NCI-H1417 treated with DMSO at 0.1 percent for 48 hours (cell line): ENCODE measurements around the gene SETX.

Source experiments
- DNase-seq: peaks from one replicate; lab custom pipeline; 2025; lab: John Stamatoyannopoulos, UW

Gene SETX

DNA sequence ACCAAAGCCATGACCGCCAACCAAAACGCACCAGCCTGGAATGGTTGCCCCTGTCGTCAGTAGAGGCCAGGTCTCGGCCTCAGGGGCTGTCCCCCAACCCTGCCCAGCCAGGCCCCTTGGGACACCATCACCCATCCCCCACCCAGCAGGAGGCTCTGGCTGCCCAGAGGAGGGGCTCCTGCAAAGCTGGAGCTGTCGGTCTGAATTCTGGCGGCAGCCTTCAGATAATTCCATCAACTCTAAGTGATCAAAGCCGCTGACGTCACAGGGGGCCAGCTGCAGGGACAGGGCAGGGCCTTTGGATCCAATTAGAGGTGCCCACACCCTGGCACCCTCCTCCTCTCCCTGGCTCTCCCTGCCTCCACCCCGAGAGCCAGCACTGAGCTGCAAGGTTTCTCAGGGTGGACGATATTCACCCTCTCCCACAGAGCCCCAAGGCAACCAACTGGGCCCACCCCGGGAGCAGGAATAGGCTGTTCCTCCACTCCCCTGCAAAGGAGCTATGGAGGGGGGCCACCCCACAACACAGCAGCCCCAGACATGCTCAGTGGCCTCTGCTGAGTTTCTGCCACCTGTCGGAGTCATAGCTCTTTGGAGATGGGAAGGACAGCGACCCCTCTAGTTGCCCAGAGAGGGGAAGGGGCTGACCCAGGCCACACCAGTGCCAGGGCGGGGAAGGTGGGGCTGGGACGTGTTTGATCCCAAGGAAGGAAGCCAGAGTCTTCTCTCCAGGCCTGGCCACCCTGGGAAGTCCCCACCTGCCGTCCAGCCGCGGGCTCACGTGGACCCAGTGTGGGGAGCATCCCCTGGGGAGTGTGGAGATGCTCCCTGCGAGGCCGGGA is 114.6 kb downstream of the SETX start:
- DNase-seq: no peak

DNA sequence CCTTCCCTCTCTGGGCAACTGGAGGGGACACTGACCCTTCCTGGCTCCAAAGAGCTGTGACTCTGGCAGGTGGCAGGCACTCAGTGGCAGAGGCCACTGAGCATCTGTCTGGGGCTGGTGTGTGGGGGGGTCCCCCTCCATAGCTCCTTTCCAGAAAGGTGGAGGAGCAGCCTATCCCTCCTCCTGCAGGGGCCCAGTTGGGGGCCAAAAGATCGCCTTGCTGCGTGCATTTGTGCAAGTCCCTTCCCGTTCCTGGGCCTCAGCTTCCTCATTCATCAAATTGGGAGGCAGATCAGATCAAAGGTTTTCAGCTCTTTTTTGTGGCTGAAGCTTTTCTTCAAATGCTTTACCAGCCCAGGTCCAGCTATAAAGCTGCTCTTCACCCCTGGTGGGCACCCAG is 115.3 kb downstream of the SETX start:
- no peak for DNase-seq

DNA sequence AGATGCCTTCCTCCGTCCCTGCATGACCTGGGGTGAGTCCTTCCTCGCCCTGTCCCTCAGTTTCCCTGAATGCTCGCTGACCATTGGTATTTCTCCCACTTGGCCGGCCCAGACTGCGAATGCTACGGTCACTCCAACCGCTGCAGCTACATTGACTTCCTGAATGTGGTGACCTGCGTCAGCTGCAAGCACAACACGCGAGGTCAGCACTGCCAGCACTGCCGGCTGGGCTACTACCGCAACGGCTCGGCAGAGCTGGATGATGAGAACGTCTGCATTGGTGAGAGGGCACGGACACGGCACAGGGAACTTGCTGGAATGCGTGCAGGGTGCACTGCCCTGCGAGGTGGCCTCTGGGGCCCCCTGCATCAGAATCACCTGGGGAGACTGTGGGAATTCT is 115.8 kb downstream of the SETX start:
- DNase-seq: no peak

DNA sequence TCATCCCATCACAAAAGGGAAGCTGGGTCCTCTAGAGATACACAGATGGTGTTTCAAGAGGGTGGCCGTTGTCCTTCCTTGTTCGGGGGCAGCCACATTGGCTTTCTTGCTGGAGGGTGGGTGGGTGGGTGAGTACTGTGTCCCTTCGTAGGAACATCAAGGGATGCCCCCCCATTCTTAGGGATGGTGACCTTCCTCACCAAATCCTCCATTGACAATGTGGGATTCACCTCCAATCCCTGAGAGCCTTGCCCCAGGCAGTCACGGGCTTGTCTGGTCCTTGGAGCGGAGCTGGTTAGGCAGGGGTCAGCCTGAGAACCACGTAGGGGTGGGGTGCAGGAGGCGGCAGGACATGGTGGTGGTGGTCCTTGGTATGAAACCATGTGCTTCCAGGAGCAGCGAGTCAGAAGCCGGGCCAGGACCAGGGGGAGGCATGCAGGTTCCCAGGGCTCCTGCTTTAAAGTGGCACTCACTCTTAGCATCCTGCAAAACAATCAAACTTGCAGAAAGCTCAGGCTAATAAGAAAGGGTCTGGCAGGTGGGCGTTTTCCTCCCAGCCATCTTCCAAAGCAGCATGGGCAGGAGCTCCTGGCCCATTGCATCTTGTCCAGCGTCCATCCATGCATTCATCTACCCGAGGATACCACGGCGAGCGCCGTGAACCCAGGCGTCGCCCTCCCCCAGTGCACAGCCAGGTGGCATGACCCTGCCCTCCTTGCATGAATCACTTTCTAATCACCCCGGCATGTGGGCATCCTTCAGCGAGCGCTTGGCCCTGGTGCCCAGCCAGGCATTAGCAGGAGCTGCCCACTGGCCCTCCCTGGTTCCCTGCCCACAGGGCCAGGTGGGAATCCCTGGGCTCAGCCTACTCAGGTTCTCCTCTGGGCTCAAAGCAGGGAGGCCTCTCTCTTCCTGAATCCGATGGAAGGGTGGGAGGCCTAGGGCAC is 116.5 kb downstream of the SETX start:
- no peak for DNase-seq

DNA sequence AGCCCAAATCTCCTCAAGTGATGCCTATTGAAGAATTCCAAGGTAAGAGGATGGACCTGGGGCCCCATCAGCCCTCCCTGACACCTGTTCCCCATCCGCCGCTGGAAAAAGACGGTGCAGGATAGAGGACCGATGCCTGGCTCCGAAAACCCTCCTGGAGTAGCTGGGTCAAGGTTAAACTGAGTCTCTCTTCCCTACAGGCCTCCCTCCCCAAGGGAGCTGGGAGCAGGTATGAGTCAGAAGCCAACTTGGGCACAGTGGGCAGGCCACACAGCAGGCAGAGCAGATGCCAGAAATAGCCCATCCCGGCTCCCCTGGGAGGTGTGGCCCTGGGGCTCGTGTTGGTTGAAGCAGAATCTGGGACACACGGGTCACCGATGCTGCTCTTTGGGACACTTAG is 117.3 kb downstream of the SETX start:
- DNase-seq: no peak

DNA sequence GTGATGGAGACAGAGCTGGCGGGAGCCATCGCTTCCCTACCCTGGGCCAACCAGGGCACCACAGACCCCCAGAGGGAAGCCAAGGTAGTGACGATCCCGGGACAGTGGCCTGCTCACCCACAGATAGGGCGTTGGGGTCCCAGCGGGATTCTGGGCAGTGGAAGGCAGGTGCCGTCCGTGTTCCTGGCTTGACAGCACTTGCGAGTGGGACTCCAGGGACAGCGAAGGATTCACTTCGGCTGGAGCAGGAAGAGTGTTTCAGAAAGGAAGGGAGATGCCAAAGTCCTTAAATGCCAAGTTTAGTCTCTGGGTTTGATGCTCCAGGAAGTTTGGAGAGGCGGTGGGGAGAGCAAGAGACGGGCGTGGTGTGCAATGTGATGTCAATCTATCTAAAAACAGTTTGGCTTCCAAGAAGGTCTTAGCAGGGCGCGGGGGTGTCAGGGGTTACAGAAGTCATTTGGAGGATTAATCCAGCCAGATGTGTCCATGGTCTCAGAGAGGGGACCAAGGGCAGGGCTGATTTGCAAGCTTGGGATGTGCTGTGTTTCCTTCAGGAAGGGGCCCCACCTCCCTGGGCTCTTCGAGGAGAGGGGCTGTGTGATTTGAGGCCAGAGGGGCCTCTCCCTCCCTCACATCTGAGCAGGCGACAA is 118.0 kb downstream of the SETX start:
- no peak for DNase-seq

DNA sequence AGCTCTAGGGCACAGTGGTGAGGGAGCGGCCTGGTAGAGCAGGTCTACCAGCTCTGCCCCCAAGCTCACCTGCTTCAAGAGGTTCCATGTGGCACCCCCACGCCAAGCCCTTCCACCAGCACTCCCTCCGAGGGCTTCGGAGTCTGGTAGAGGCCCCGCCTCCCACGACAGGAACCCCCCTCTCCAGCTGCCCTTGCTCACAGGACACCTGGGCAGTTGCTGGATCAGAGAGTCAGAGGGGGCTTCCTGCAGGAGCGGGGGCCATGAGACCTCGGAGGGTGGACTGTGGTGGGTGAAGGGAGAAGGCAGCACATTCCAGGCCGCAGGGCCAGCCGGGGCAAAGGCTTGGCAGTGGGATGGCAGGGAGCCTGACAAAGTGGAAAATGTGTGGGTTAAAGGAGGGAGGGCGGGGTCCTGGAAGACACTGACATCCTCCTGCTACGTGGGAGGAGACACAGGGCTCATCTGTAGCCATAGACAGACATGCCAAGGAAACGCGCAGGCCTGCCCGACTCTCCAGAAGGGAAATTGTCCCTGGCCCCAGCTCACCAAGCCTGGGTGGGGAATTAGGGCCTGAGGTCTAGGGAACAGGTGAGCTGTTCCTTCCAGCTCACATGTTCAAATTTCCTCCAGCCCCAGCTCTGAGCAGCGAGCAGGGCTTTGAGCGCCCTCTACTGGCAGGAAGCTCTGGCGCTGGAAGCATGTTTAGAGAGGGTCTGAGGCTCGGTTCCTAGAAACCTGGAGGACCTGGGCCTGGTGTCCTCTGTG is 118.7 kb downstream of the SETX start:
- no peak for DNase-seq

DNA sequence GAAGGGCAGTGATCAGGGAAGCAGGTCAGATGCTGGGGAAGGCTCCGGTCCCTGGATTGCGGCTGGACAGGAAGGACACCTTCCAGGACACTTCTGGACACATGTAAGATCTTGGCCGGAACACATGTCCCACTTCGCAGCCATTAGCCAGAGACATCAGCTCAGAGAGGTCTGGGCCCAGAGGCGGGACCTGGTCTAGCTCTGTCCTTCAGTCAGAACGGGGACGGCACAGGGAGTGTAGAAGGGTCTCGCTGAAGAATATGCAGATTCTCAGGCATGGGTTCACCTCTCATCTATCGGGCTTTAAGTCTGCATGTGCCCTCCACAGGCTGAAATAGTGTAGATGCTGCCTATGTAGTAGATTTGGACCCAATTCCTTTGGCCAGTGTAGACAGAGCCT is 119.7 kb downstream of the SETX start:
- DNase-seq: no peak

DNA sequence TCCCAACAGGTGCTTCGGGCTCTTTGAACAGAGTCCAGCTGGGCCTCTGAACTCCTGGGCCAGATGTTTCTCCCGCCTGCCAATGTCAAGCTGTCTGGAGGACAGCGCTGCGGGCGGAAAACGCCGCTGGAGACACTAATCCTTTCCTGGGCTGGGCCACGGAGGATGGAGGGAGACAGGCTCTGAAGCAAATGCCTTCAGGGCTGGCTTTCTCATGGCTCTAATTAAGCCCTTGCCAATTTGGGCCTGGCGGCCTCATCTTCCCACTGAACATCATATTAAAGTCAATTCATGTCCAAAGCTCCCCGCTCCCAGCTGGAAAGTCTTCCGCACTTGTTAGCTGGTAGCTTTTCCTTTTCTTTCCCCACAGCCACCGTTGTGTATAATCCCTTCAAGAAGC is 120.3 kb downstream of the SETX start:
- DNase-seq: no peak

DNA sequence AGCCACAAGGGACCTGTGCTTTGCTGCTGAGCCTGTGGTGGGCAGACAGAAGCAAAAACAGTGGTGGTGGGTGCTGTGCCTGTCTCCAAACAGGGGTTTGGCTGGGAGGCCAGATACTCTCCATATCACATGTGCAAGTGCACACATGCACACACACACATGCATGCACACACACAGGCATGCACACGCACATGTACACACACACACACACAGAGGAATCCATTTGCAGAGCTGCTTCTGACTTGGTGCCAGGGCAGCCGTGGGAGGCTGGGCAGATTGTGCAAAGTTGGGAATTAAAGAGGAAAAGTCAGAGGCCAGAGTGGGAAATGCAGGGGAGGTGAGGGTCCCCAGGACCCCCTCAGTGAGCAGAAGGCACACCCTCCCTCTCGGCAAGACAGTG is 121.6 kb downstream of the SETX start:
- DNase-seq: no peak

DNA sequence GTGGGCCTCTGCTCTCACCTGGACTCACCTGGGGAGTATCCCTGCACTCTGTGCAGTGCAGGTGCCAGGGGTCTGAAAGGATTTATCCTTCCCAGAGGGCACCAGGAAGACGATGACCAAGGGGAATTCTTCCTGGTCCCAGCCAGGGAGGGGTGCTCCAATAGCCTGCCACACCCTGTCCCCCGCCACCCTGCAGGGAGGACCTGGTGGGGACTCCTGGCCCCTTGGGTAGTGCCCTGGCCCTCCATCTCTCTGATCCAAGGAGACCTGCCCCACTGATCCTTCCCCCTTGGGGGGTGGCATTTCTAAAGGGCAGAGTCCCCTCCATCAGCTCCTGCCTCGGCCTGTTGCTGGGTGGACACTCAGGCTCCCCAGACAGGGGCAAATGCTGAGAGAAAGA is 122.3 kb downstream of the SETX start:
- DNase-seq: no peak

DNA sequence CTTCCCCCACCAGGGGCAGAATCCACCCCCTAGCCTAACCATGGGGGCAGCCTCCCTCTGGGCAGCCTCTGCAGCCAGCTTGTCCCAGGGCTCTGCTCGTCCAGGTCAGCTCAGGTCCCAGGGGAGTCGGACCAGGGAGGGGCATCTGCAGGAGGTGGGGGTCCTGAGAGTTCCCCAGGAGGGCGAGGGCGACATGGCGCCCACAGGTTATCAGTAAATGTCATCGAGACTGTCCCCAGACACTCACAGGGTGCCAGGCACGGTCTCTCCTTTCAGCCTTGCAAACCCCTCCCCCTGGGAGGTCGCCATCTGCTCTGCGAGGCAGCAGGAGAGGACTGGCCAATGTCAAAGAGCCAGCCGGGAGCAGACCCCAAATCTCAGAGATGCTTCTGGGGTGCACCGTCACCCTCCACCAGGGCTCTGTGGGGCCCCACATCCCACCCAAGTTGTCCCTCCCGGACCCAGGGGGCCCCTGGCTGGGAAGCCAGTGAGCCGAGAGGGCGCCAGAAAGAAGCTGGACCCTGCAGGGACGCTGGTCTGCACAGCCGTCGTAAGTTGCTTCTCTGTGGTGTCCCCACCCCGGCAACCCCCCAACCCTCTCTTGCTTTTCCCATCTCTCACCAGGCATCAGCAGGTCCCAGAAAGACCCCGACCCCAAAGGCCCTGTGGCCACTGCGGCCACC is 123.6 kb downstream of the SETX start:
- DNase-seq: no peak

DNA sequence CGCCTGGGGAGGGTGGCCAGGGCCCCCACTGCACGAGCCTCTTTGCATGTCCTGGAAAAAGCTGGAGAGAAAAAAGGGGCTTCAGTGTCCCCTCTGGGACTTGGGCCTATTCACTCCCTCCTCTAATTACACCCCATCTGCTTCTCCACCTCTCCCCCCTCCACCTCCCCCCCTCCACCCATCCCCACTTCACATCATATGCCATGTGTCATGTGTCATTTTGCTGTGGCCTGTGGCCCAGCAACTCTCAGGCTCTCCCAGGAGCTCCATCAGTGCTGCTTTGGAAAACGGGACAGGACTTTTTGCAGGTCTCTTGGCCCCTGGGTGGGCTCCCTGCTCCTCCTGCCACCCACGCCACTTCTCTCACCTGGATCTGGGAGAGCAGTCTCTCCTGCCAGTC is 124.2 kb downstream of the SETX start:
- no peak for DNase-seq

DNA sequence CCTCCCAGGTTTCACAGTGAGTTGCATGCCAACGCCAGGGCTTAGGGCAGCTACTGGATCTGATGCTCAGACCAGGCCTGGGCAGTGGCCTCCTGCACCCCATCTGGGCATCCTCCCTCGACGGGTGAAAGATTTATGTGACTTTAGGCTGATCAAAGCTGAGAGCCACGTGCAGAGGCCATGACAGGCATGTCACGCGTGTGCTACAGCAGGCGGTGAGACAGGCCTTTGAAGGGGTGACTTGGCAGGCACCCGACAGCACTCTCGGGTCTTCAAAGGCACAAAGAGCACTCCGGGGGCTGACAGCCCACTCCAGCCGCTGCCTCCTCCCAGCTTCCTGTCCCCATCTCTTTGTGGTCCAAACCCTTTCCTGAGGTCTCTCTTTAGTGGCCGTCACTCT is 126.7 kb downstream of the SETX start:
- no peak for DNase-seq

DNA sequence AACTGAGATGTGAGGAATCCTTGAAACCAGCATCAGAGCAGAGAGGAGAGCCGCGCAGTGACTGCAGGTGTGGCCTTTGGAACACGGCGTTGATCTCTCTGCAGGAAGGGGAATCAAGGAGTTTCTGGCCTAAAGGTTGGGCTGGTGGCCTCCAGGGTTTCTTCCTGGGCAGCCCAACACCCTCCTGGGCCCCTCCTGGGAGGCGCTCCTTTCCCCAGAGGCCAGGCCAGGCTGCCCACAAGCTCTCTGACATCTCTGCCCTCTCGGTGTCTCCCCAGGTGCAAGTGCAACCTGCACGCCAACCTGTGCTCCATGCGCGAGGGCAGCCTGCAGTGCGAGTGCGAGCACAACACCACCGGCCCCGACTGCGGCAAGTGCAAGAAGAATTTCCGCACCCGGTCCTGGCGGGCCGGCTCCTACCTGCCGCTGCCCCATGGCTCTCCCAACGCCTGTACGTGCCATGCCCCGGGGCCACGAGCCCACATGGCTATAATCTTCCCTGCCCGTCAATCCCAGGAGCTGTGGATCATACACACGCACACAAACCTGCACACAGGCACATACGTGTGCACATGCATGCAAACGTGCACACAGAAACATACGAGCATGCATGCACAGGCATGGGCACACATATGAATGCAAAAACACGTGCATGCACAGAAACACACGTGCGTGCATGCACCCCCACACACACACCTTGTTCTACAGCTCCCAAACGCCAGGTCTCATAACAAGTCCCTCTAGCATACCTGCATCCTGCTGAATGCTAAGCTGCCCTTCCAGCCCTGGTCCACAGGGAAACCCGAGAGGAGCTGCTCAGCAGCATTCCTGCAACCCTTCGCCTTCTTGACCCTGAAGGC is 128.0 kb downstream of the SETX start:
- DNase-seq: no peak

DNA sequence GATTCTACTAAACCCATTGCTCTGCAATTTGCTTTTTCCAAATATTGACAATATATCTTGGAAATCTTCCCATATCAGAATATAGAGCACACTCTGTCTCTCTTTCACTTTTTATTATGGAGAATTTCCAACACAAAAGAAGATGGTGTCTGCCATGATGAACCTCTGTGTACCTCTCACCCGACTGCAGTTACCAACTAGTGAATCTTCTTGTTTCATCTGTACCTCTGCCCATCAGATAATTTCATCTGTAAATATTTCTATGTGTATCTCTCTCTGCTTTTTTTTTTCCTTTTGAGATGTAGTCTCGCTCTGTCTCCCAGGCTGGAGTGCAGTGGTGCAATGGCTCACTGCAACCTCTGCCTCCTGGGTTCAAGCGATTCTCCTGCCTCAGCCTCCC is 130.1 kb downstream of the SETX start:
- DNase-seq: no peak

DNA sequence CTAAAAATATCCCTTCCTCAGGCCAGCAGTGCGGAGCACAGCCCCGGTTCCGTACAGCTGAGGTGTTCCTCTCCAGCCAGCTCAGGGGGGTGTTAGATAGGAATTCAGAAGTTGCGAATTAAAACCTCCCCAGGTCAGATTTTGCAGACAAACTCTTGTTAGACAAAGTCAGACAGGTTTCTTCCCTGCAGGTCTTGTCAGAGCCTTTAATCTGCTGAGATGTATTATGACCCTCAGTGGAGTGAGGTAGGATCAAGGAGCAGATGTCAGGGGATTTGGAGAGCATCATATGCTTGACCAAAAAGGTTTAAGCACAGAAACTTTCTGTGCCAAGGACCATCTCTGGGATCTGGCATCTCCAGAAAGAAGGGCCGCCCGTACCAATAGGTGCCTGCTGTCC is 132.8 kb downstream of the SETX start:
- no peak for DNase-seq

DNA sequence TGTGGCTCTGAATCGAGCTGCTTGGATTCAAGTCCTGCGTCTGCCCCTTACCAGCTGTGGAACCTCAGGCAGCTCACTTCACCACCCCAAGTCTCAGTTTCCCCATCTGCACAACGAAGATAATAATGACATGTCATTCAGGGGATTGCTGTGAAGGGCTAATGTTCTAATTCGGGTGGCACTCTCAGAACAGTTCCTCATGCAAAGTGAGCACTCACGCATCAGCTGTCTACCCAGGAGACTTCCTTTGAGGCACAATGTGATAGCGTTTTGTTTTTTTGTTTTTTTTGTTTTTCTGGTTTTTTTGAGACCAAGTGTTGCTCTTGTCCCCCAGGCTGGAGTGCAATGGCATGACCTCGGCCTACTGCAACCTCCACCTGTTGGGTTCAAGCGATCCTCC is 136.6 kb downstream of the SETX start:
- no peak for DNase-seq

DNA sequence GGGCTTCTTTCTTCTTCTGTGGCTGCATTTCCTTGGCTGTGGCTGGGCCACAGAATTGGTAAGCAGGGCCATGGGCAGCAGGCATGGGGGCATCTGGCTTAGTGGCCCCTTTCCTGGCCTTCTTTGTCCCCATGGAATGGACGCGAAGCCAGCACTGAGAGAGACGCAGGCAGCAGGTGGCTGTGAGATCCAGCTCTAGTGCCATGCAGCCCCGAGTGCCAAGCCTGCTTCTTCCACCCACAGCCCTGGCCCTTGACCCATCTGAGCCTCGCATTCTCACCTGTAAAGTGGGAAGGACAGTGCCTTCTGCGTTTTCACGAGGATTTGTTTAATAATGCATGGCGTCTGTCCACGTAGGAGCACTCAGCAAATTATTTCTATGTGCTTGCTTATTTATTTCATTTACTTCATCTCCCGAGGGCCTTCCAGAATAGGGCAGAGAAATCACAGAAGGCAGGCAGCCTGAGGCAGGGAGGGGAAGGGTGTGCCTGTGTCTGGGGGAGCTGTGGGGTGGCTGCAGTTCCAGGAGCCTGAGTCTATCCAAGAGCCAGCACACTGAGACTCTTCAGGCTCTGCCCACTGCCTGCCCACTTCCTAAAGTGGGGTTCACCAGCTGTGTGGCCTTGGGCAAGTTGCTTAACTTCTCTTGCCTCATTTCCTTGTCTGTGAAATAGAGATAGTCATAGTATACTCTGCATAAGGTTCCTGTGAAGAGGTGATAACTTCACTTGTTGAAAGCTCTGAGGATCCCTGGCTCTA is 137.7 kb downstream of the SETX start:
- DNase-seq: no peak
